Dermis microvascular lymphatic vessel endothelial cell (primary cell): ENCODE measurements around the gene VASN. TPM values are rescaled to one million over a fixed set of nuclear protein-coding genes. Genes with fewer than 3 reads are reported as not detected.
"Not testable (repeated sequence)": the region's sequence is repeated elsewhere in the genome, so short reads cannot be mapped to it uniquely, and the experiment has no call there.

Experiments
- DNase-seq, 2 donors: peaks; one replicate each; pipeline versions ENCODE4 v3.0.0 to v3.0.0-alpha.2; 2010; ENCODE audit warnings: low read depth in 2 of 2
- total RNA-seq: library from RNA; depleted of rRNA; stranded (reverse); fragments of >200 nt; gene quantifications from 2 replicates; pipeline ENCODE4 v1.2.1, GENCODE V29; 2014

The VASN gene
- total RNA-seq, 1 donor from 2014 or later: 0.39 TPM

DNA sequence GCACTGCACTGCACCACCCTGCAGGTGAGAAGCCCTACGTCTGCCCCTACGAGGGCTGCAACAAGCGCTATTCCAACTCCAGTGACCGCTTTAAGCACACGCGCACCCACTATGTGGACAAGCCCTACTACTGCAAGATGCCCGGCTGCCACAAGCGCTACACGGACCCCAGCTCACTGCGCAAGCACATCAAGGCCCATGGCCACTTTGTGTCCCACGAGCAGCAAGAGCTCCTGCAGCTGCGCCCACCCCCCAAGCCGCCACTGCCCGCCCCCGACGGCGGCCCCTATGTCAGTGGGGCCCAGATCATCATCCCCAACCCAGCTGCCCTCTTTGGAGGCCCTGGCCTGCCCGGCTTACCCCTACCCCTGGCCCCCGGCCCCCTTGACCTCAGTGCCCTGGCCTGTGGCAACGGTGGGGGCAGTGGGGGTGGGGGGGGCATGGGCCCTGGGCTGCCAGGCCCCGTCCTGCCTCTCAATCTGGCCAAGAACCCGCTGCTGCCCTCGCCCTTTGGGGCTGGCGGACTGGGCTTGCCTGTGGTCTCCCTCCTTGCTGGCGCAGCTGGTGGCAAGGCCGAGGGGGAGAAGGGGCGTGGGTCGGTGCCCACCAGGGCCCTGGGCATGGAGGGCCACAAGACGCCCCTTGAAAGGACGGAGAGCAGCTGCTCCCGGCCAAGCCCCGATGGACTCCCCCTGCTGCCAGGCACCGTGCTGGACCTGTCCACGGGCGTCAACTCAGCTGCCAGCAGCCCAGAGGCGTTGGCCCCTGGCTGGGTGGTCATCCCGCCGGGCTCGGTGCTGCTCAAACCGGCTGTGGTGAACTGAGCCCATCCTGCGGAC lies 34.7 kb upstream of the VASN start:
- no peak for DNase-seq

DNA sequence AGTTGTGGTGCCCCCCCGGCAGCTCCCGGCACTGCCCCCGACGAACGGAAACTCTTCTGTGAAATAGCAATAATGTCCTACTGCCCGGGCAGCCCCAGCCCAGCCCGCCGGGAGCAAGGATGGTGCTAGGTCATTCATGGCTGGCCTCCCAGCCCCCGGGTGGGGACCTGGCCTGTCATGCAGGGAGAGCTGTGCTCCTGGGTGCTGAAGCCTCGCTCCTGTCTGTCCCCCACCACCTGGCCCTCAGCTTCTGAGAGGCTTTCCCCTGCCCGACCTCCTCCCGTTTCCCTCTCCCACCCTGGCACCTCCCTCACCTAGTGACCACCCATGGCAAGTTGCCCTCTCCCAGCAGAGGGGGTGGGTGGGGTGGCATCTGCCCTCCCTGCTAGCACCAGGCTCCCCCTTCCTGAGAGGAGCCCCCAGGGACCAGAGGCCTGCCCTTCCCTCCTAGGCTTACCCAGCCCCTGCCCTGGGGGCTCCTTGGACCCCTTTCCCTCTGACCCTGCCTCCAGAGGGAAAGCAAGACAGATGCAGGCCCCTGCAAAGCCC lies 34.0 kb upstream of the VASN start:
- no peak for DNase-seq

DNA sequence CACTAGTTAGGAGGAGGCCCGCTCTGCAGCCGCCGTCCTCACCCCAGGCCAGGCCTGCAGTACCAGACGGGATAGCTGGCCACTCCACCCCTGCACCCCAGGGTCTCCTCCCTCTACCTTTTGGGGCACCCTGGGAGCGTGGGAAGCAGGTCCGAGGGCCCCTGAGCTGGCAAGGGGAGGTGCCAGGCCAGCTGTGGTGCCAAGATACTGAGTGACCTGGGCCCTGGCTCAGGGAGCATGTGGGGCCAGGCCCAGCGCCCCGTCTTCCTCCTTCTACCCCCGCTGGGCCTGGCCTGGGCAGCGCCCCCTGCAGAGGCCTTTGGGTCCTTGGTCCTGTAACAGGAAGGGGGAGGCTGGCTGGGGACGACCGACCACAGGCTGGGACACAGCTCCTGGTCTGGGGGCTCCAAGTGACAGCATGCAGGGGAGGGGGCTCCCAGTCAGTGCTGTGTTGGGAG lies 33.5 kb upstream of the VASN start:
- no peak for DNase-seq

DNA sequence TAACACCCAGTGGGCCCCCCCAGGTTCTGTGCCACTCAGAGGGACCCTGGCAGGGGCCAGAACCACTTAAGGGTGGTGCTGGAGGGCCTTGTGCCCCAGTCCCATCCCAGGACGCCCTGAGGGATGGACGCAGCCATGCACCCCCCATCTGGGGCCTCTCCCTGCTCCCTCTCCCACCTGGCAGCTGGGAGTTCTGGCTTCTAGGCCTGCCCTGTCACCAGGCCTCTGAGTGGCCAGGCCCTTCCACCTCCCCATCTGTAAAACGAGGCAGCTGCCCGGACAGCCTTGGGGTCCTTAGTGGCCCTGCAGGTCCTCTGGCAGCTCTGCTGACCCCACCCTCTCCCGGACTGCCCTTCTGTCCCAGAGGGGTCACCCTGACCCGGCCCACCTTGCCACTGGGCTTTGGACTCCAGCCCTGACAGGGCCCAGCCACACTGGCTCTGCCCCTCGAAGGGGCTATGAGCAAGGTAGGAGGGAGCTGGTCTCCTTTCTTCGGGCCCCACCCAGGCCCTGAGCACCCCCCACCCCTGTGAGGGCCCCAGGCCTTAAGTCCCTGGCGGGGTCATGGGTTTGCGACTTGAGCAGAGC lies 32.8 kb upstream of the VASN start:
- DNase-seq: no peak

DNA sequence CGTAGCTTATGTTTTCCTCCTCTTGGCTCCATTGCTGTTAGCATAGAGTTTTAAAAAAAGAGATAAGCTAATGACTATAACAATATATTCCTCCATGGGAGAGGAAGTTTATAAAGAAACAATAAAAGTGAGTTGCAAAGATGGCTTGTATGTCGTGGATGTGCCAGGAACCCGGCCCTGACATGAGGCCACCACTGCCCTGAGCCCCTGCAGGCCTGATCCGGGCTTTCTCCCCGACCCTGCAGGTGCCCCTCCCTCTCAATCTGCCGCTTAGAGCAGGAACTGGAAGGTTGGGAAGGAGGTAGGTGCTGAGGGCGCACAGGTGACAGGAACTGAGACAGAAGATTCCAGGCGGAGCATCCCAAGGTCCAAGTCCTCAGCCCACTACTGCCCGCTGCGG lies 32.2 kb upstream of the VASN start:
- DNase-seq: no peak

DNA sequence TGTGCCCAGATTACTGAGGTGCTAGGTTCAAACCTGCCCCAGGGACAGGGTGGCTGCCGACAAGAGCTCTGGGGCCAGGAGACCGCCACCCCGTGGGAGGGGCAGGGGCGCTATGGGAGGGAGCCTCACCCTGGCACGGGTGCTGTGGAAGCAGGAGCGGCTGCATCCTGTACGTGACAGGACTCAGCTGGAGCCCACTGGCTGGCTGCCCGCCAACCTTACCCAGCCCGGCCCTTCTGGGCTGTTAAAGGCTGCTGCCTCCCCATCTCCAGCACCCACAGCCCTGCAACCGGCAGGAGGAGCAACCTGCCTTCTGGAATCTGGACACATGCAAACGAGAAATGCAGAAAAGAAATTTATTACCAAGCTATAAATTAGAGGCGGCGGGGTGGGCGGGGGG lies 31.7 kb upstream of the VASN start:
- peak in 1 of 2 donors; percentile 62 for DNase-seq

DNA sequence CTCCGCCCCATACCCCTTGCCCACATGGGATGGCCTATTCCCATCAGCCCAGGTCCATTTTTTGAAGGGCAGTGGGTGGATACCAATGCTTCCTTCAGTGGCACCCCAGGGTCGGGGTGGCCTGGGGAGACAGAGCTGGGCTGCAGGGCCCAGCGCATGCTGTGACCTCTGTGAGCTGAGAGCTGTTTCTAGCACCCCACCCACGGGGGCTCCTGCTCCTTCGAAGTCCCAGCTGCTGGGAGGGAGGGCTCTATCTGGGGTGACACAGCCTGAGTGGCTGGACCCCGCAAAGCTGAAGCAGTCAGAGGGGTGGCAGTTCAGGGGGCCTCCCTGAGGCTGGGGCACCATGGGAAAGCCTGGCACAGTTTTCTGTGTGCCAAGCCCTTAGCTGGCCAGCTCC lies 31.2 kb upstream of the VASN start:
- DNase-seq: no peak

DNA sequence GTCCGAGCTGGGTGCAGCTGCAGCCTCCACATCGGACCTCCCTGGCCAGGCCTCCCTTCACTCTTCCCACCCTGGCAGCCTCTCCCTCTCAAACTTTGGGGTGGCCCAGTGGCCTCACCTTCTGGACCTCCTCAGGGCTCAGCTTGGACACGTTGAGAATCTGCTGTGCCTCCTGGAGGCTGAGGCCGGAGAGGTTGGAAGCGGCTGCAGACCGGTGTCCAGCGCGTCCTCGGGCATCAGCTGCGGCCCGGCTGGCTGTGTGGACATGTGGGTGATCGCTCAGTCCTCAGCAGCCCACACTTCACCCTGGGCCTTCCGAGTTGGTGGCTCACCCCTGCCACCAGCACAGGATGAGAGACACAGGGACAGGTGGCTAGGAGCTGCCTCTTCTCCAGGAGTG lies 30.4 kb upstream of the VASN start:
- DNase-seq: no peak

DNA sequence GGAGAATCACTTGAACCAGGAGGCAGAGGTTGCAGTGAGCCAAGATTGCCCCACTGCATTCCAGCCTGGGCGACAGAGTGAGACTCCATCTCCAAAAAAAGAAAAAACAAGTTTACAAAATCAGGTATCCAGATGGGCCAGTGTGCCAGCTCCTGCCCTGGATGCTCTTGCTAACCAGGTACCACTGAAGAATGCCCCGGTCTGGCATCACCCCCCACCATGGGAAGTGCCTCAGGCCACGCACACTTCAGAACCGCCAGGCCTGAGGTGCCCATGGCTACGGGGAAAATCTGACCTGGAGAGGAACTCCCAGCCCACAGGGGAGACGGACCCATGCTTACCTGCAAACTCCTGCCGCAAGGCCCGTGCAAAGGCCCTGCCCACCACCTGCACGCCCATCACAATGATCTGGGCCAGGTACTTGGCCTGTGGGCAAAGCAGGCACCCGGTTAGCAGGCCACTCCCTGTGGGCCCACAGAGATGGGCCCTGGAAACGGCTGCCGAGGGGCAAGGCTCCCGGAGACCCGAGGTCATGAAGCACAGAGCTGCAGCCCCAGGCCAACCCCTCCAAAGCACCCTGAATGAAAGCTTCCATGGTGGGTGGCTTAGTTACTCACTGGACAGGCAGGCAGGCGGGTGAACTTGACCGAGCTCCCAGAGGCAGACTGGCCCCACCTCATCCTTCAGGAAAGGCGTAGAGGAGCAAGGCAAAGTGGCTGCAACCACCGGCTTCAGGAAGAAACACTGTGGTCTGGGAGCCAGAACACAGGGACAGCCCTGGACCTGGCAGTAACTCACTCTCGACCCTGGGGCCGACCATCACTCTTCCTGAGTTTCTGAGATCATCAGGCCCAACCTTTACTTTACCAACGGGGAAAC lies 28.5 kb upstream of the VASN start:
- DNase-seq: no peak

DNA sequence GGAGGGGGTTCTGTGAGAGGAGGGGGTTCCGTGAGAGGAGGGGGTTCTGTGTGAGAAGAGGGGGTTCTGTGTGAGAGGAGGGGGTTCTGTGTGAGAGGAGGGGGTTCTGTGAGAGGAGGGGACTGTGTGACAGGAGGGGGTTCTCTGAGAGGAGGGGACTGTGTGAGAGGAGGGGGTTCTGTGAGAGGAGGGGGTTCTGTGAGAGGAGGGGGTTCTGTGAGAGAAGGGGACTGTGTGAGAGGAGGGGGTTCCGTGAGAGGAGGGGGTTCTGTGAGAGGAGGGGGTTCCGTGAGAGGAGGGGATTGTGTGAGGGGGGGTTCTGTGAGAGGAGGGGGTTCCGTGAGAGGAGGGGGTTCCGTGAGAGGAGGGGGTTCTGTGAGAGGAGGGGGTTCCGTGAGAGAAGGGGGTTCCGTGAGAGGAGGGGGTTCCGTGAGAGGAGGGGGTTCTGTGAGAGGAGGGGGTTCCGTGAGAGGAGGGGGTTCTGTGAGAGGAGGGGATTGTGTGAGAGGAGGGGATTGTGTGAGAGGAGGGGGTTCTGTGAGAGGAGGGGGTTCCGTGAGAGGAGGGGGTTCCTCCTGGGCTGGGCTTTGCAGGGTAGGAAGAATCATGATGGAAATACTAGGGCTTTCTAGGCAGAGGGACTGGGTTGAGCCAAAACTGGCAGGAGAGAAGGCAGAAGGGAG lies 27.2 kb upstream of the VASN start:
- not testable (repeated sequence) for DNase-seq

DNA sequence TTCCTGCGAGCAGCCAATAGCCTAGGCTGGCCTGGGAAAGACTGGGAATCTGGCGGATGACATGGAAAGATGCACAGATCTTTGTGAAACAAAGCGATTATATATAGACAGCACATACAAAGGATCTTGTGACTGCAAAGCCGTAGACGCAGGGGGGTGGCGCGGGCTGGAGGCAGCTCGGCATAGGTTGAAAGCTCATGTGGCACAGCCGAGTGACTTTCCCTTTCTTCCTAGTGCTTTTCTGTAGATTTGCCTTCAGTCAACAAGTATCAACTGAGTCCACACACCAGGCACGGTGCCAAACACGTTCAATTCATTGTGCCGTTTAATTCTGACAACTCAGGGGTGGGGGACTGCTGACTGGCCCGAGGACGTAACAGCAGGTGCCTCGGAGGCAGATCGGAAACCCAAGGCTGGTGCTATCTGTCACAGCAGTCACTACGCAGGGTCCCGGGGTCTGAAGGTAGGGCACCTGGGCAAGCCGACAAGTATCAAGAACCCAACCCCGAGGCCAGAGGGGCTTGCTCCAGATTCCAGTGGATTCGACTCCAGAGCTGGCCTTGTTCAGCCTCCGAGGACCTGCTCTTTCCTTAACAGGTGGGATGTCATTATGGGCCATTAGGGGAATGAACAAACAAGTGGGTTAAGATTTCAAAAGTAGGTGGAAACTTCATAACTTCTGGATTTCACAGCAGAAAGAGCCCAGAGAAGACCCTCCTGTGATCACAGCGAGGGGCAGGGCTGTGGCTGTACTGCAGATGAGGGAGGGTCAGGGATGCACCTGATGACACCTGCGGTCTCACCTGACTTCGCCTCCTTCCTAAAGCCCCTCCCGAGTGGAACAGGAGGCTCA lies 26.4 kb upstream of the VASN start:
- DNase-seq: no peak

DNA sequence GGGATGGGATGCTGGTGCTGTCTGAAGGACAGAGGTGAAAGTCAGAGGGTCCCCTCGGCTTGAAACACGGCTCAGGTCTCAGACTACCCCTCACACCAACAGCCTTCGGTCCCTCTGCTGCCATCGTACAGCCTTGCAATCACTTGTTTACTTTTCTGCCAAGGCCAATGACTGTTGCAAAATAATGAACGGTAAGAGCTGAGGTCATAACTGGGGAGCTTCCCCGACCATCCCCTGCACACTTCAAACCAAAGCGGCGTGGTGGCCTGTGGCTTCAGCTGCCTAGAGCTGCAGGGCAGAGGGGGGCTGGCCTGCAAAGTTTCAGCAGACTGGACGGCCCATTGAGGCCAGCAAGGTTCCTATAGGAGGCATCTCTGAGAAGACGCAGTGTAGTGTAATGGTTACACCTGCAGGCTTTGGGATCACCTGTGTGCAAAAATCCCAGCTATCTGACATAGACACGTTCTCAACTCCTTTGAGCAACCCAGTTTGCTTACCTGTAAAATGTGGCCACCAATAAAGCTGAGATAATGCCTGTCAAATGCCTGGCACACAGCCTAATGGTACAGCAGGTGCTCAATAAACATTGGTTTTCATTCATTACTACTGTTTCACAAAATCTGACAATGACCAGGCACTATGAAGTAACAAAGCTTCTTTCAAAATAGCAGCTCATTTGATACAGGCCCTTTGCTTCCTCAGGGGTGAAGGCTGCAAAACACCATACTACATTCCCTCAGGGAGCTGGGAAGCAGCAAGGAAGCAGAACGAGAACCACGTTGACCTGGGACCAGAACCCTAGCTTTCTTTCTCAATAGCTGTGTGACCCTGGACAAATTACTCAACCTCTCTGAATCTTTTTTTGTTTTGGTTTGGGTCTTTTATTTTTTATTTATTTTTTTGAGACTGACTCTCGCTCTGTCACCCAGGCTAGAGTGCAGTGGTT lies 25.5 kb upstream of the VASN start:
- no peak for DNase-seq

DNA sequence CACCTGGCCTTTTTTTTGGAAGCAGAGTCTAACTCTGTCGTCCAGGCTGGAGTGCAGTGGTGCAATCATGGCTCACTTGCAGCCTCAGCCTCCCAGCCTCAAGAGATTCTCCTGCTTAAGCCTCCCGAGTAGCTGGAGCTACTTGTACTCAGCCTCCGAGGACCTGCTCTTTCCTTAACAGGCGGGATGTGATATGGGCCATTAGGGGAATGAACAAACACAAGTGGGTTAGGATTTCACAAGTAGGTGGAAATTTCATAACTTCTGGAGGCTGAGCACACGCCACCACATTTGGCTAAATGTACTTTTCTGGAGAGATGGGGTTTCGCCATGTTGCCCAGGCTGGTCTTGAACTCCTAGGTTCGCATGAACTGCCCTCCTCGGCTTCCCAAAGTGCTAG lies 24.6 kb upstream of the VASN start:
- no peak for DNase-seq

DNA sequence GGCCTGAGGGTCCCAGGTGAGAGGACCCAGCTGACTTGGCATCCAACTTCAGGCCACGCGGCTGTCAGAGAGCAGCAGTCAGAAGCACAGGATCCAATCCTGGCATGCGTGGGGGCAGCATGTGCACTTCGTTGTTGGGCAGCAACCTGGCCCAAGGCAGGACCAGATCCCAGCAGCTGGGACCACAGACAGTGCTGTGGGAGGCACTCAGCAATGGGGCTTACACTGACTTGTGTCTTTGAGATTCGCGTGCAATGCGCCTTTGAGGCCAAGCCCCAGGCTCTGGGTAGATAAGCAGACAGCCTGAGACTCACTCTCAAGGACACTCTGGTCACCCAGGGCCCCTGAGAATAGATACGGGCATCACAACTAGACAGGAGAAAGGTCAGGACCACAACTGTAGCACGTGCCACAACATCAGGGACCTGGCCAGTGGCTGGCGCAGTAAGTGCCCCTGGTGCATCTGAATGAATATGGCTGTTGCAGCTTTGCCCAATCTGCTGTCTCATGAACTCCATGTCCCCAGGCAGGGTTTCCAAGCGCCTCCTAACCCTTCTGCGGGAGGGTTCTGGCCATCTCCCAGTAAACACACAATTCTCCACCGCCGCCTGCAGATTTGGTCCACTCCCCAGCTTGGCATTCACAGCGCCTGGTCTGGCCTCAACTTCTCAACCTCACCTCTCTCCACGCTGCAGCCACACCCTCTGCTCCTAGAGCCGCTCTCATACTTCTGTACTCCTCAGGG lies 23.7 kb upstream of the VASN start:
- DNase-seq: no peak

DNA sequence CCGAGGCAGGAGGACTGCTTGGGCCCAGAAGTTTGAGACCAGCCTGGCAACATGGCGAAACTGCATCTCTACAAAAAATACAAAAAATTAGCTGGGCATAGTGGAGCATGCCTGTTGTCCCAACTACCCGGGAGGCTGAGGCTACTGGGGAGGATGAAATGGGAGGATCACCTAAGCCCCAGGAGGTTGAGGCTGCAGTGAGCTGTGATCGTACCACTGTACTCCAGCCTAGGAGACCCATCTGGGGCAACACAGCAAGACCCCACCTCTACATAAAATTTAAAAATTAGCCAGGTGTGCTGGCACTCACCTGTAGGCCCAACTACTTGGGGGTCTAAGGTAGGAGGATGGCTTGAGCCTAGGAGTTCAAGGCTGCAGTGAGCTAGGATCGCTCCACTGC lies 22.3 kb upstream of the VASN start:
- no peak for DNase-seq

DNA sequence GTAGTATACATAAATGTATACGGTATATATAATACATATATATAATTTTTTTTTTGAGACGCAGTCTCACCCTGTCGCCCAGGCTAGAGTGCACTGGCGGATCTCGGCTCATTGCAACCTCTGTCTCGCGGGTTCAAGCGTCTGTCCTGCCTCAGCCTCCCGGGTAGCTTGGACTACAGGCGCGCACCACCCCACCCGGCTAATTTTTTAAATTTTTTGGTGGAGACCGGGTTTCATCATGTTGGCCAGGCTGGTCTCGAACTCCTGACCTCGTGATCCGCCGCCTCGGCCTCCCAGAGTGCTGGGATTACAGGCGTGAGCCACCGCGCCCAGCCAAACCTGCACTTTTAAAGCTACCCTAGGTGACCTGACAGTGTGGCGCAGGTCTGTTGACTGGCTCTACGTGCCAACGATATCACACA lies 21.3 kb upstream of the VASN start:
- DNase-seq: no peak

DNA sequence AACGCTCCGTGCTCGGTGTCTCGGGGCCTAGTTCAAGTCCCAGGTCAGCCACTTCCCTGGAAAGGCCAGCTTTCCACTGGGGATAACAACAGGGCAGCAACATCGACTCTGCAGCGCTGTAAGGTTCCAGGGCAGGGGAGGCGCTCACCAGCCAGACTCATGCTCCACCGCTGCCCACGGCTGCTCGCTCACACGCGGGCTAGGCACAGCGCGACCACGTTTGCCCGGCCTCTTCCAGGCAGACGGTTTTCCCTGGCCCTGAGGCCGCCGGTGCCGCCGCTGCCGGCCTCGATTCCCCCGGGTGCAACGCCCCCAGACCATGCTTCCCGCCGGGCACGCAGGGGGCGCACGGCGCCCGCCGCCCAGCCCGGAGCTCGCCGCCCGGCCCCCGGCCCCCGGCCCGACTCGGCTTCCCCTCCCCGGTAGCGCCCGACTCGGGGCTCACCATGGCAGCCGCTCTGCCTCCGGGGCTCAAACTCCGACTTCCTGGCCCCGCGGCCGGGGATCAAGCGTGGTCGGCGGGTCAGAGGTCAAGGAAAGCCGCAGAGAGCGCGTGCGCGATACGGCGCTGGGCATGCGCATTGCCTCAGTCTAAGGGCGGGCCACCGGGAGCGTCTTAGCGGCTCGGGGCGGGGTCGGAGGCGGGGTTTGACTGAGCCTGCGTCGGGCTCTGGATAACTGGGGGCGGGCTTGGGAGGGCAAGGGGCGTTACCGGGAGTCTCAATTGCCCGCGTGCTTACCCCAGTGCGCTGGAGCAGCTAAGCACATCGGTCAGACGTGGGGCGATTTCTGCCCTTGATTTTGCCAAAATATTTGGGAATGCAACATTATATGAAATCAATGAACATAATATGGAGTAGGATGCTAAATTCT lies 20.6 kb upstream of the VASN start, which contains the start of gene PAM16:
Gene PAM16 (minus strand): TSS at position 535 of the 873 bp plus-strand sequence. CDS start 87 bp downstream, at position 448.
- peak; percentile 82 to 94 for DNase-seq
